Lung (tissue), 12 donors: ENCODE data around the gene PALM3. TPM values are rescaled to one million over a fixed set of nuclear protein-coding genes. Genes with fewer than 3 reads are reported as not detected.

ENCODE experiments used
- ATAC-seq: fragments of 200-7000 bp; cut with Tn5 transposase; one replicate; pipeline ENCODE4 v1.9.1; 2020; ENCODE audit warnings: moderate number of reproducible peaks; ENCODE audit not compliant: insufficient read depth, low FRiP score
- DNase-seq, 3 donors: peaks; one replicate each; pipeline ENCODE4 v3.0.0-alpha.2; 2013 to 2017
- H3K27ac ChIP-seq, 2 donors: one replicate each; pipeline ENCODE4 v1.5.1; 2013; ENCODE audit warnings: mild to moderate bottlenecking in 2 of 2, moderate library complexity in 2 of 2, control low read depth in 1 of 2, inconsistent platforms in 1 of 2, low read depth in 1 of 2, low read length in 1 of 2
- H3K27me3 ChIP-seq, 3 donors: one replicate each; pipeline ENCODE4 v1.5.1; 2013; ENCODE audit warnings: low read length in 2 of 3; ENCODE audit not compliant: control insufficient read depth in 3 of 3, insufficient read depth in 3 of 3
- H3K36me3 ChIP-seq, 4 donors: one replicate each; pipeline ENCODE4 v1.5.1; 2013; ENCODE audit warnings: low read length in 4 of 4, mild to moderate bottlenecking in 1 of 4, moderate library complexity in 1 of 4; ENCODE audit not compliant: control insufficient read depth in 4 of 4, insufficient read depth in 4 of 4
- H3K4me1 ChIP-seq, 5 donors: one replicate each; pipeline ENCODE4 v1.5.1; 2013; ENCODE audit warnings: low read length in 5 of 5, mild to moderate bottlenecking in 2 of 5, moderate library complexity in 1 of 5; ENCODE audit not compliant: control insufficient read depth in 5 of 5, insufficient read depth in 5 of 5
- H3K4me3 ChIP-seq: one replicate; pipeline ENCODE4 v1.5.1; 2013; ENCODE audit warnings: mild to moderate bottlenecking, control low read depth, moderate library complexity
- H3K9ac ChIP-seq, 2 donors: one replicate each; pipeline ENCODE4 v1.5.1; 2013; ENCODE audit warnings: low read length in 2 of 2, control low read depth in 1 of 2; ENCODE audit not compliant: insufficient read depth in 1 of 2
- H3K9me3 ChIP-seq, 4 donors: one replicate each; pipeline ENCODE4 v1.5.1; 2013; ENCODE audit warnings: low read length in 3 of 4, mild to moderate bottlenecking in 1 of 4, moderate library complexity in 1 of 4; ENCODE audit not compliant: control insufficient read depth in 4 of 4, insufficient read depth in 3 of 4
- whole genome bisulfite sequencing, 2 donors: extraction: QIAGEN DNeasy Blood & Tissue Kit; methylation state at CpG; one replicate each; pipeline ENCODE4 v1.1.7; 2013; 5-methylcytosine and 5-hydroxymethylcytosine counted together
- polyA plus RNA-seq, 2 donors: library from polyadenylated mRNA; stranded (reverse); fragments of 200-250 nt; gene quantifications; one replicate each; pipeline ENCODE4 v1.2.1, GENCODE V29; 2013
- total RNA-seq, 2 donors: library from RNA; depleted of rRNA in 1 of 2; stranded (reverse); fragments of >200 nt in 1 of 2; gene quantifications; one replicate each; pipeline ENCODE4 v1.2.1, GENCODE V29; 2014 to 2021
- TF ChIP-seq, protein P1 (sequence below): IDR thresholded peaks from 2 replicates; pipeline ENCODE4 v1.5.1; 2012; ENCODE audit warnings: mild to moderate bottlenecking; ENCODE audit errors: control extremely low read depth, extremely low read depth
- donor health status: control.
- donor health status: control.
- donor health status: Bipolar disorder and iron deficiency.
- donor health status: healthy.
- donor health status: DM: yes; HTN: yes; CAD: no.

Gene PALM3
- total and polyA plus RNA-seq, 4 donors, result 0.71 to 20.6 (median 8.4) TPM

DNA sequence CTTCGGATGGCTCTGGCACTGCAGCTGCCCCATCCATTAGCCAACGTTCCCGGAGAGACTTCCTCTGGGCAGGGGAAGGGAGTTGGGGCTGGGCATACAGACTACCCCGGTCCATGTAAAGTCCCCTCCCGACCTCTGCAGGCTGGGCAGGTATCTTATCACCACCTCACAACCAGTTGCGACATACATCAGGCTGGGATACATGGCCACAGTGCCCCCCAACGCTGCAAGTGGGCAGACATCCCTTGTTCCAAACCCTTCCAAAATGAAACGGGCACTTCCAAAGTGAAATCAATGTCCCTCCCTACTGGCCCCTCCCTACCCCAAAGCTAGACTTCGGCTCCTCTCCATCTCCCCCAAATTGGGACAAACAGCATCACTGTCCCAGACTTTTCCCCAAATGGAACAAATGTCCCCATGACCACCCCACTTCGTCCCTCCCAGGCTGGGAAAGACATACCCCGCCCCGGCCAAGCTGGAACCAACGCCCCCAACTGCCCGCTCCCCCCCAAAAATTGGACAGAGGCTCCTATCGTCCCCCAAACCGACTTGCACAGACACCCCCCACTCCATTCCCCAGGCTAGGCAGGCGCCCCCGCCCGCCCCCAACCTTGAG is 5.0 kb downstream of the PALM3 start:
- 44 to 48% methylated on average over 19 of the region's 19 CpGs for WGBS, 2 donors
- TF ChIP-seq, protein P1, sequence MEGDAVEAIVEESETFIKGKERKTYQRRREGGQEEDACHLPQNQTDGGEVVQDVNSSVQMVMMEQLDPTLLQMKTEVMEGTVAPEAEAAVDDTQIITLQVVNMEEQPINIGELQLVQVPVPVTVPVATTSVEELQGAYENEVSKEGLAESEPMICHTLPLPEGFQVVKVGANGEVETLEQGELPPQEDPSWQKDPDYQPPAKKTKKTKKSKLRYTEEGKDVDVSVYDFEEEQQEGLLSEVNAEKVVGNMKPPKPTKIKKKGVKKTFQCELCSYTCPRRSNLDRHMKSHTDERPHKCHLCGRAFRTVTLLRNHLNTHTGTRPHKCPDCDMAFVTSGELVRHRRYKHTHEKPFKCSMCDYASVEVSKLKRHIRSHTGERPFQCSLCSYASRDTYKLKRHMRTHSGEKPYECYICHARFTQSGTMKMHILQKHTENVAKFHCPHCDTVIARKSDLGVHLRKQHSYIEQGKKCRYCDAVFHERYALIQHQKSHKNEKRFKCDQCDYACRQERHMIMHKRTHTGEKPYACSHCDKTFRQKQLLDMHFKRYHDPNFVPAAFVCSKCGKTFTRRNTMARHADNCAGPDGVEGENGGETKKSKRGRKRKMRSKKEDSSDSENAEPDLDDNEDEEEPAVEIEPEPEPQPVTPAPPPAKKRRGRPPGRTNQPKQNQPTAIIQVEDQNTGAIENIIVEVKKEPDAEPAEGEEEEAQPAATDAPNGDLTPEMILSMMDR, result no peak
- peaks cover 0 to 9% (median 3%) of the 10 kb centered on the region in 4 donors for H3K36me3 ChIP-seq
- no peak overlapping the region for H3K4me3 ChIP-seq
- H3K9me3 ChIP-seq, result peaks cover 0 to 6% (median 0%) of the 10 kb centered on the region in 4 donors
- DNase-seq (peak in 2 of 3 donors; percentile 13 to 14), ATAC-seq (no peak)
- H3K27me3 ChIP-seq, result peaks cover 0 to 8% (median 5%) of the 10 kb centered on the region in 3 donors
- H3K27ac ChIP-seq, result no peak overlapping the region
- no peak overlapping the region for H3K9ac ChIP-seq
- H3K4me1 ChIP-seq, result peaks cover 3 to 11% (median 4%) of the 10 kb centered on the region in 5 donors

- H3K27me3 ChIP-seq, result peaks cover 0 to 8% (median 5%) of the 10 kb centered on the region in 3 donors
- DNase-seq, result no peak
- WGBS, 2 donors, result 96 to 97% methylated on average over 10 of the region's 10 CpGs
- ATAC-seq, result no peak
- no peak overlapping the region for H3K27ac ChIP-seq
- no peak overlapping the region for H3K4me3 ChIP-seq
- peaks cover 0 to 13% (median 3%) of the 10 kb centered on the region in 4 donors for H3K36me3 ChIP-seq
- H3K4me1 ChIP-seq, result peaks cover 3 to 11% (median 4%) of the 10 kb centered on the region in 5 donors
- peaks cover 0 to 6% (median 0%) of the 10 kb centered on the region in 4 donors for H3K9me3 ChIP-seq
- no peak overlapping the region for H3K9ac ChIP-seq
- TF ChIP-seq, protein P1, result no peak
These were observed 5.7 kb downstream of the PALM3 start for GRCh38 chr19:14056069-14056666.

- no peak for ATAC-seq
- TF ChIP-seq, protein P1, result no peak
- no peak overlapping the region for H3K4me3 ChIP-seq
- no peak overlapping the region for H3K27ac ChIP-seq
- H3K36me3 ChIP-seq, result peaks cover 0 to 15% (median 3%) of the 10 kb centered on the region in 4 donors
- 85 to 88% methylated on average over 3 of the region's 3 CpGs for WGBS, 2 donors
- peaks cover 0 to 8% (median 5%) of the 10 kb centered on the region in 3 donors for H3K27me3 ChIP-seq
- peaks cover 3 to 11% (median 4%) of the 10 kb centered on the region in 5 donors for H3K4me1 ChIP-seq
- H3K9me3 ChIP-seq, result peaks cover 0 to 6% (median 0%) of the 10 kb centered on the region in 4 donors
- no peak overlapping the region for H3K9ac ChIP-seq
- no peak for DNase-seq
These were observed 6.5 kb downstream of the PALM3 start for GRCh38 chr19:14055396-14055795.
